ENCODE results near the gene HLA-E.

- no peak for TF ChIP-seq EZH2 (IDR thresholded peaks at IDR 0.05; ENCODE audit: borderline replicate concordance, low read depth, low read length, poor library complexity, severe bottlenecking)
- TF ChIP-seq CTCF (conservative IDR thresholded peaks at IDR 0.05; ENCODE audit: low read depth, low read length), result no peak
These were observed 36.4 kb upstream of the HLA-E start for GRCh38 chr6:30452736-30453507.

All from A673 (cell line).